GM18861 (cell line): ENCODE data around the gene FAM120B.

ENCODE experiments used
- ATAC-seq: cut with Tn5 transposase; IDR thresholded peaks from one replicate; pipeline ENCODE4 v1.9.1; 2021; ENCODE audit not compliant: unreplicated experiment

FAM120B gene

DNA sequence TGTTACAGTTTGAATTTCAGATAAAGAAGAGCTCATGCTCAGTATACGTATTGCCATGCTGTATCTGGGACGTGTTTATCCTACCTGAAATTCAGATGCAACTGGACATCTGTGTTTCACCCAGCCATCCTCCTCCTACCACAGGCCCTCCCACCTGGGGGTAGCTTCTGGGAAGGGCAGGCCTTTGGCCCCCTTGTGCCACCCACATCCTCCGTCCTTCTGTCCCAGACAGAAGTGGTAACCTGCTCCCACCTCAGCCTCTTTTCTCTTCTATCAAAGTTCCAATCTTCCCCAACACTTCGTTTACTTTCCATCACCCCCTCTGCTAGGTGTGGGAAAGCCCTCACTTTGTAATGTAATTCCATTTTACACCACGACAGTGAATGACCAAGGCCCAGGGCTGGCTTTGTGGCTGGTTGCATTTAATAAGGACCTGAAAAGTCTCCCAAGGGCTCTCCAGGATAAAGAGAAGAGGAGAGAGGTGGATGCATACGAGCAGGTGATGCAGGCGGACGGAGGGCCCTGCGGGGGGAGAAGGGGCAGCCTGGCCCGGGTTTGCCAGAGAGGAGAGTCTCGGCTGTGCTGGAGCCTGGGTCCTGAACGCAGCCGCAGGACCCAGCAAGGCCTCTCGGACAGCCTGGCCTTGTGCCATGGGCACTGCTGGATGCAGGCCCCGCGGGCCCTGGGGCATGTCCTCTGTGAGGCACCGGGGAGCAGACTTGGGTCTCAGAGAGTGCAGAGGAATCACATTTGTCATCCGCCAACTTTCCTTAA lies 148.1 kb downstream of the FAM120B start:
- ATAC-seq, result no peak

- ATAC-seq, result no peak
These were observed 148.9 kb downstream of the FAM120B start for GRCh38 chr6:170455335-170455979.

GRCh38 chr6:170456334-170456733 lies 149.8 kb downstream of the FAM120B start:
- no peak for ATAC-seq
